Activated effector memory CD4-positive, alpha-beta T cell treated with Interleukin-2 at 50 U/mL for 16 hours (primary cell): ENCODE data around the gene PTPRN2.

ENCODE experiments used
- DNase-seq: peaks from one replicate; pipeline ENCODE4 v3.0.0-alpha.2; 2020

PTPRN2 gene

DNA sequence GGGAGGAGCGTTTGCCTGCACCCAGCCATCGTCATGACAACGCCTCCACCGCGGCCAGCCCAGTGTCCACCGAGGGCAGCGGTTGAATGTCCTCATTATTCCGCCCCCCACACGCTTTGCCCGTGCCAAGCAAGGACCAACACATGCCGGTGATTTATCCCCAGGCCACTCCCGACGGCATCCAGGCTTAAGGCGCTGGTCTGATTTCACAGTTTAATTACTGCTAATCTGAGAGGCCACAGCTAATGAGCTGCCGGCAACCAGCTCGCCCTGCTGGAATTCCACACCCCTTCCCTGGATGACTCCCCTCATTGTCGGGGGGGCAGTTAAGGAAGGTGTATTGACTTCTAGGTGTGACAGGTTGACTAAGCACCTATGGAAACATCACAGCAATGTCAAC, 818.5 kb downstream of the PTPRN2 start:
- no peak for DNase-seq

DNA sequence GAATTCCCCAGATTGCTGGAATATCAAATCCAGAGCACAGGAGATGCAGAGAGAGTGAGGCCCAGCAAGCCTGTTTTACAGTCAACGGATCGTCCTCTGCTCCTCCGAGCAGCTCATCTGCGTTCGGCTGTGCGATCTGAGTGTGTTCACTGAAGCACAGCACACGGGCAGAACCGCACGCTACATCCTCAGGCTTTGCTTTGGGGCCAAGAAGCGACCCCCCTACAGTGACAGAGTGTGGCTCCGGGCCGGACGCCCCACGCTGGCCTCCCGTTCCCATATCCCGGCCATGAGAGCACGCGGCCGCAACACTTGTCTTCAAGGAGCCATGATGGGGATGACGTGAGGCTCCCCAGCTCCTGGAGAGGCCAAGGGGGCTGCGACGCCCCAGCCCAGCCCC, 819.4 kb downstream of the PTPRN2 start:
- no peak for DNase-seq

GRCh38 chr7:157767506-157768197, 820.0 kb downstream of the PTPRN2 start:
- no peak for DNase-seq

- DNase-seq = no peak
Observed at GRCh38 chr7:157766098-157766497, 821.5 kb downstream of the PTPRN2 start.

GRCh38 chr7:157764946-157765537, 822.6 kb downstream of the PTPRN2 start:
- DNase-seq = no peak

DNA sequence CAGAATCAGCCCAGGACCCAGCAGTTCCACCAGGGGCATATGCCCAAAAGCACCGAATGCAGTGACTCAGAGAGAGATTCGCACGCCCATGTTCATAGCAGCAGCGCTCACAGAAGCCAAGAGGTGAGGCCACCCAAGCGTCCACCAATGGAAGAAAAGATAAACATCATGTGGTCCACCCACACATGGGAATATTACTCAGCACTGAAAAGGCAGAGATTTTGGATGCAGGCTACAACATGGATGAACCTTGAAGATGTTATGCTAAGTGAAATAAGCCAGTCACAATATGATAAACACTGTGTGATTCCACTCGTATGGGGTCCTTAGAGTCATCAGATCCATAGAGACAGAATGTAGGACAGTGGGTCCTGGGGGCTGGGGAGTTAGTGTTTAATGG, 823.4 kb downstream of the PTPRN2 start:
- DNase-seq = no peak

GRCh38 chr7:157763279-157764000, 824.2 kb downstream of the PTPRN2 start:
- DNase-seq = no peak

DNA sequence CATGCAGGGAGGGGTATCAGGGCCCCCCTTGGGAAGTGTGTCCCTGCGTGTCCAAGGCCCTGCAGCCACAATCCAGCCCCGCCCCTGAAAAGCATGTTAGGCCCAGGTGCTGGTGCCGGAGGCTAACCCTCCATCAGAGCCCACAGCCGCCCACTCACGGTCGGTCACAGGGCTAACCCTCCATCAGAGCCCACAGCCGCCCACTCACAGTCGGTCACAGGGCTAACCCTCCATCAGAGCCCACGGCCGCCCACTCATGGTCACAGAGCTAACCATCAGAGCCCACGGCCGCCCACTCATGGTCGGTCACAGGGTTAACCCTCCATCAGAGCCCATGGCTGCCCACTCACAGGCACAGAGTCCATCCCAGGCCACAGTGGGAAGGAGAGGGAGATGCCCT, 824.8 kb downstream of the PTPRN2 start:
- no peak for DNase-seq

- DNase-seq = no peak
Observed at GRCh38 chr7:157760004-157760730, 827.5 kb downstream of the PTPRN2 start.

GRCh38 chr7:157759246-157759805, 828.3 kb downstream of the PTPRN2 start:
- DNase-seq = no peak

- no peak for DNase-seq
Observed at GRCh38 chr7:157758468-157759245, 829.0 kb downstream of the PTPRN2 start.

DNA sequence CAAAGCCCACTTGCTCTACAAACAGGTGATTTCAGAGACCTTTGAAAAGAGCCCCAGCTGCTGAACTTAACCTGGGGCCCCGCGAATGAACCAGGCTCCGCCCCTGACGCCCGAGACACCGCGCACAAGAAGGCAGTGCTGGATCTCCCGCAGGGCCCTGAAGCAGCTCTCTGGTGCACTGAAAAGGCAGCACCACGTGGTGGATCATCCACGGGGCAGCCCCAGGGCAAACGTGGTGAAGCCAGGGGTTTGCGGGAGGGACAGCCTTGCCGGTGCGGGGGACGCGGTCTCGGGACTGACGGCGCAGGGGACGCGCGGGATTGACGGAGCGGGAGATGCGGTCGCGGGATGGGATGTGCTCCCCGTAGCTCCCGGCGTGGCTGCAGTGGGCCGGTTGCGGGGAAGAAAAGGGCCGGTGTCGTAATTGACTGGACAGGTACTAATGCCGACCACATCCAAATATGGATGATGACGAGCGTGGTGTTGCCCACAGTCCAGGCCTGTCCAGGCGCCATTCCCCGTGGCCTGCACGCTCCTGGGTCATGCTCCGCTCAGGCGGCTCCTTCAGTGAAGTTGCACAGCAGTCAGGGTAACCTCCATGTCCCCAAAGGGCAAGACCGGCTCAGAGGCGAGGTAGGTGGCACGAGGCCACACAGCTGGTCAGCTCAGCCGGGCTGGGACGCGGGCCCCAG, 829.7 kb downstream of the PTPRN2 start:
- DNase-seq = no peak

GRCh38 chr7:157757211-157757610, 830.4 kb downstream of the PTPRN2 start:
- no peak for DNase-seq

DNA sequence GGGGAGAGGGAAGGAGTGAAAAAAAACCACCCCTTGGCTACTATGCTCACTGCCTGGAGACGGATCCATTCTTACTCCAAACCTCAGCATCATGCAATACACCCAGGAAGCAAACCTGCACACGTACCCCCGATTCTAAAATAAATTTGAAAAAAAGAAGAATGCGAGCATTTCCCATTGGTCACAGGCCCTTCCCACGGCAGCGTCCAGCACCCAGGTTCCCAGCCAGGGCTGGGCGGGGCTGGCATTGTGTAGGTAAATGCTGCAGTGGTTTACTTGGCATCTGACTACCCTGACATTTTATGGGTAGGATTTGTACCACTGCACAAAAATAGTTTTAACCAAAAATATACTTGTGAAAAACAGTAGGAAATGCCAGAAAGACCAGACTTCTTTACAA, 831.9 kb downstream of the PTPRN2 start:
- DNase-seq = no peak

DNA sequence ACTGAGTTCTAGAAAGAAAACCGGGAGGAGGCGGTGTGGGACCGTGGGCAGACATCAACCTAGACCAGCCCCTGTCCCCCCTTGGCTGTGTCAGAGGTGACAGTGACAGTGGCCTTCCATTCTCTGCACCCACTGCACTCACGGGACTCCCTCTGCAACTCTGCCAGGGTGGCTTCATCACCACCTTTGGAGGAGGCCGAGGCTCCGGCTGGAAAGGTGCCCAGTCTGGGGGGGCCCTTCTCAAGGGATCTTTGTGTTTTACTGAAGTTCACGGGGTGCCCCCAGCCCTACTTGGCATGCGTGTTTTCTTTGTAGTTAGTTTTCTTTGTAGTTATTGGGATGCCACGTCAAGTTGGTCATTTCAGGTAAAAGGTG, 833.2 kb downstream of the PTPRN2 start:
- DNase-seq = no peak

- no peak for DNase-seq
Observed at GRCh38 chr7:157753713-157754415, 833.8 kb downstream of the PTPRN2 start.

DNA sequence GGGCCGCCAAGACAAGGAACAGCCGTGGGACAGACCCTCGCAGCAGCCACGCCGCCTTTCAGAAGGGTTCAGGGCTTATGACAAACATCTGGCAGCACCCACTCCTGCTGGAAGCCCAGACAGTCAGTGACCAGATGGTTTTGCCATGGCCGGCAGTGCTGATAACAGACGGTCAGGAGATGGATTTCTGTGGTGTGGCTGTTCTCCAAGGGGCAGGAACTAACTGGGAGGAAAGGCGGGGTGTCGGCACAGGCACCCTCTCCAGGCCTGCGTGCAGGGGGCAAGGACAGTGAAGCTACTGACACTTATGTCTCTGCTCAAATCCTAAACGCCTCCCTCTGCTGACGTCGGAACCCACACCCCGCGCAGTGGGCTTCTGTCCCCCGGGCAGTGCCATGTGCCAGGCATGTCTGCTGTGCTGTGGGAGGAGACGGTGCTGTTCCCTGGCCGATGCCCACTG, 834.8 kb downstream of the PTPRN2 start:
- no peak for DNase-seq

DNA sequence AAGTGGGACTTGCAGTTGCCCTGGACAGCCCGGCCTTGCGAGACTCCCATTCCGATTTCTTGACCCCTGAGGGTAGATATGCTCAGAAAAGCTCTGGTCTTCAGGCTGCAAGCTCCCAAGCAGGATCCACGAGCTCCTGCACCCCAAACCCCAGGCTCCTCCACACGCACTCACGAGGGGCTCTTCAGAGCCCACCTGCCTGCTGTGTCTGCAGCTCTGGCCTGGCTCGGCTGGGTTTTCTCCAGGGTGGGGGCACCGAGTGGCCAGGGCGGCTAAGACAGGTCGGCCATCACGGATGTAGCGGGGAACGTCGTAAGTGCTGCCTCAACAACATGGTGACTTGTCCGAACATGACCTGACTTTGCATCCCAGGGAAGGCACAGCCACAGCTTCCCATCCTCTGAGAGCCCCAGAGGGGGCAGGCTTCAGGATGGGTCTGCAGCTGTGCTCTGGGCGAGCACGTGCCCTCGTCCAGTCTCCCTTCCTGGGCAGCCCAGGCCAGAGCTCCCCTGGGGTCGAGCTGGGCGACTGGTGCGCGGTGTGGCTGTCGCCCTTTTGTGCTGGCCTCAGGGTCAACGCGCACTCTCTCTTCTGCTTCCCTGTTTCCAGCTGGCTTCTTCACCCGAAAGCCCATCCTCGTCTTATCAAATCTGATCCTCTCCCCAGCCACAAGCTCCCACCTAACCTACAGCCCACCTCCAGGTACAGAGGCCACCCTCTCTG, 835.5 kb downstream of the PTPRN2 start:
- no peak for DNase-seq

DNA sequence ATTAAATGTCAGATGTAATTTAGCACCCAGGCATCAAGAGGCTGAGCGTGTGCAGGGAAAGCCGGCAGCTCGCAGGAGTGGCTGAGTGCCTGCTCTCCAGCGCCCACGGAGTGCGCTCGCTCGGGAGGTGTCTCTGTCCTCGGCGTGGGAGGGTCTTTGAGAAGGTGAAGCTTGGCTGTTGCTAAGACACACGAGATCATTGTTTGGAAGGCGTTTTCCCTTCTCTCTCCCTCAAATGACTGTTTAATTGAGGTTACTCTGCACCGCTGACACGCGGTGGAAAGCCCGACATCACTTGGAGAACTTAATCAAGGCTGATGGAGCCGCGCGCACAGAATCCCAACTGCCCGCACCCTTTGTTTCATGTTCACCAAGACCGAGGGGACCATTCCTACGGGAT, 836.2 kb downstream of the PTPRN2 start:
- DNase-seq = no peak

GRCh38 chr7:157750291-157750690, 837.3 kb downstream of the PTPRN2 start:
- DNase-seq = no peak
